ENCODE data around the gene GFPT2. TPM values are rescaled to one million over a fixed set of nuclear protein-coding genes. Genes with fewer than 3 reads are reported as not detected.

Gene GFPT2
- total and polyA plus RNA-seq, 8 donors, result 0.83 to 10.6 (median 4.2) TPM

DNA sequence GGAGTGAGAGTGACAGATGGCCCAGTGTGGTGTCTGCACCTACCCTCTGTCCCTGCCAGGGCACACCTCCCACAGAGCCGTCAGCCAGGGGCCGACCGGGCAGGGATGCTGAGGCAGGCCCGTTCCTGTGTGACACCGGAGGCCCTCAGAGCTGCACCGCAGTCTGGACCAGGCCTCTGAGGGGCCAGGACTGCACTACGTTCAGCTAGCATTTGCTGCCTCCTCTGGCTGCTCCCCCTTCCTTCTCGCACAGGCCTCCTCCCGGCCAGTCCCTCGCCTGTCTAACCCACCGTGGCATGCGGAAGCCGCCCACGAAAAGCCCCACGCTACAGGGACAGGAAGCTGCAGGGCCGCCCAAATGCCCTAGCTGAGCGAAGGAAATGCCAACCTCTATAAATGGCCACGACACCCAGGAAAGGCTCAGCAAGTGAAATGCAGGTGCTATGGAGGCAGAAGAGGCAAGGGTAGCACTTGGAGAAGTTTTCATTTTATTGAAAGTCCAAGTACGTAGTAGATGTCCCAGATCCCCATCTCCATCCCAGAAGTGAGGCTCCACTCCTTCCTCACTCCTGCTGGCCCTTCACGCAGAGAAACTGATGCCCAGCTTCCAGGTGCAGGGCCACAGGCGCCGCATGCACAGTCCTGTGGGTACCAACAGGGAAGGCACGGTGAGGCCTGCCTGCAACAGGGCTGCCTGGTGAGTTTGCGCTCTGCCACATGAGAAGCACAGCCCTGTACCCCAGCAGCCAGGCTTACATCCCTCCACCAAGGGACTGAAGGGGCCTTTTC, 99.9 kb downstream of the GFPT2 start:
- no peak for ATAC-seq
- Histone ChIP-seq H3K27ac (no peak overlapping the region), H3K36me3 (peaks cover 12 to 56% (median 18%) of the 10 kb centered on the region in 3 donors), H3K4me1 (no peaks in the 10 kb centered on the region), H3K9me3 (peaks cover 0 to 15% (median 3%) of the 10 kb centered on the region in 4 donors), H3K4me3 (no peak overlapping the region), H3K27me3 (no peaks in the 10 kb centered on the region)
- no peak for DNase-seq
- intact Hi-C loops (cut with DNase I), result no loop called here
- TF ChIP-seq, protein P1, sequence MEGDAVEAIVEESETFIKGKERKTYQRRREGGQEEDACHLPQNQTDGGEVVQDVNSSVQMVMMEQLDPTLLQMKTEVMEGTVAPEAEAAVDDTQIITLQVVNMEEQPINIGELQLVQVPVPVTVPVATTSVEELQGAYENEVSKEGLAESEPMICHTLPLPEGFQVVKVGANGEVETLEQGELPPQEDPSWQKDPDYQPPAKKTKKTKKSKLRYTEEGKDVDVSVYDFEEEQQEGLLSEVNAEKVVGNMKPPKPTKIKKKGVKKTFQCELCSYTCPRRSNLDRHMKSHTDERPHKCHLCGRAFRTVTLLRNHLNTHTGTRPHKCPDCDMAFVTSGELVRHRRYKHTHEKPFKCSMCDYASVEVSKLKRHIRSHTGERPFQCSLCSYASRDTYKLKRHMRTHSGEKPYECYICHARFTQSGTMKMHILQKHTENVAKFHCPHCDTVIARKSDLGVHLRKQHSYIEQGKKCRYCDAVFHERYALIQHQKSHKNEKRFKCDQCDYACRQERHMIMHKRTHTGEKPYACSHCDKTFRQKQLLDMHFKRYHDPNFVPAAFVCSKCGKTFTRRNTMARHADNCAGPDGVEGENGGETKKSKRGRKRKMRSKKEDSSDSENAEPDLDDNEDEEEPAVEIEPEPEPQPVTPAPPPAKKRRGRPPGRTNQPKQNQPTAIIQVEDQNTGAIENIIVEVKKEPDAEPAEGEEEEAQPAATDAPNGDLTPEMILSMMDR (IDR thresholded peaks at IDR 0.05), result no peak
- FAIRE-seq, result no peak
- 97 to 98% methylated on average over 24 of the region's 24 CpGs for WGBS, 2 donors

DNA sequence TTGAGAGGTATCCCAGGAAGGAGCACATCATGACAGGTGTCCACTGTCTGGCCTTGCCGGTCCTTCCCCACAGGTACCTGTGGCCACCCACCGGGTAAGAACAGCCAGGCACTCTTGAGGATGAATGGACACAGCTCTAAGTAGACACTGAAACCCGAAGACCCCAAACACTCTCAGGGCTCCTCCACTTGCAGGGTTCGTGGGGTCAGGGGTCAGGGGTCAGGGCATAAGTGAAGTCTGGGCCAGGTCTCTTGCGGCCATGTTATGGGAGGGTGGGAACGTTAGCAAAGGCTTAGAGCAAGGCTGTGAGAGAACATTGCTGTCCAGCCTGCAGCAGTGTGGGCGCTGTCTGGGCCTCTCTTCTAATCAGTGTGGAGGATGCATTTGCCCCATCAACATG, 101.2 kb downstream of the GFPT2 start:
- peaks cover 0 to 9% (median under 1%) of the 10 kb centered on the region in 4 donors for H3K9me3 ChIP-seq
- no peaks in the 10 kb centered on the region for H3K27me3 ChIP-seq
- DNase-seq (no peak), ATAC-seq (no peak), FAIRE-seq (no peak)
- intact Hi-C loops (cut with DNase I), result no loop called here
- peaks cover 5 to 56% (median 8%) of the 10 kb centered on the region in 3 donors for H3K36me3 ChIP-seq
- no peak overlapping the region for H3K27ac ChIP-seq
- TF ChIP-seq, protein P1 (IDR thresholded peaks at IDR 0.05), result no peak
- 98 to 100% methylated on average over 7 of the region's 7 CpGs for WGBS, 2 donors
- H3K4me3 ChIP-seq, result no peak overlapping the region
- no peaks in the 10 kb centered on the region for H3K4me1 ChIP-seq

DNA sequence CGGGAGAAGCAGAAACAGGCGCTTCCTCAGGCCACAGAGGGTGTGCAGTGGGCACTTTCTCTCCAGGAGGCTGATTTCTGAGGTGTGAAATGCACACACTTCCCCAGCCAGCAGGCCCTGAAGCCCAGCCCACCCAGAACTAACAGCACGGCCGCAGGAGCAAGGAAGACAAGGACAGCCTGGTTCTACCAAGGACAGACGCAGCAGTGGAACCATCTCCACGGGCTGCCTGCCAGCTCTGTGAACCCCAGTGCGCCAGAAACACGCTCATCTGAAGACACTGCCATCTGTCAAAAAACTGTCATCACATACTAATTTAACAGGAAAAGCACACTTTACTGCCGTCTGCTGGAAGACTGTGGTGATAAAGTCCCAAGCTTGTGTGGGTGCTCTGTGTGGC, 102.0 kb downstream of the GFPT2 start:
- Histone ChIP-seq H3K9me3 (peaks cover 0 to 9% (median 0%) of the 10 kb centered on the region in 4 donors), H3K27ac (no peak overlapping the region), H3K4me3 (no peak overlapping the region), H3K27me3 (no peaks in the 10 kb centered on the region), H3K36me3 (peaks cover 2 to 49% (median 8%) of the 10 kb centered on the region in 3 donors), H3K4me1 (no peaks in the 10 kb centered on the region)
- 97% methylated on average over 9 of the region's 9 CpGs for WGBS, 2 donors
- FAIRE-seq (no peak), DNase-seq (no peak), ATAC-seq (no peak)
- TF ChIP-seq, protein P1 (IDR thresholded peaks at IDR 0.05), result no peak
- intact Hi-C loops (cut with DNase I), result no loop called here

Other genes with a start within 250 kb of the GFPT2 start
- gene RASGEF1C, start 144.1 kb downstream of the GFPT2 start, total RNA-seq, result under 1 TPM in 1 of 6 donors, not detected in 5; 0.09 TPM
- under 1 TPM in 1 of 2 donors, not detected in 1; 0.38 TPM for gene RASGEF1C, start 144.1 kb downstream of the GFPT2 start, polyA plus RNA-seq
- 10 to 100 TPM; 25.9 to 40.3 (median 30.6) TPM for gene MAPK9, start 61.3 kb downstream of the GFPT2 start, total RNA-seq
- gene MAPK9, start 61.3 kb downstream of the GFPT2 start, polyA plus RNA-seq, result 10 to 100 TPM; 10.7 to 18.6 TPM
- gene CNOT6, start 141.0 kb upstream of the GFPT2 start, total RNA-seq, result 10 to 100 TPM in 1 of 6 donors, 1 to 10 TPM in 5; 3.8 to 14.1 (median 6.4) TPM
- gene CNOT6, start 141.0 kb upstream of the GFPT2 start, polyA plus RNA-seq, result 1 to 10 TPM; 4.3 to 6.1 TPM
- gene SCGB3A1, start 238.2 kb upstream of the GFPT2 start, total RNA-seq, result 1 to 10 TPM in 5 of 6 donors, under 1 TPM in 1; 0.43 to 5.0 (median 2.4) TPM
- gene SCGB3A1, start 238.2 kb upstream of the GFPT2 start, polyA plus RNA-seq, result 10 to 100 TPM in 1 of 2 donors, 1 to 10 TPM in 1; 7.0 to 15.5 TPM

All from pancreas (tissue), 10 donors.